Lung (tissue), 12 donors: ENCODE measurements around the gene IQGAP2. TPM values are rescaled to one million over a fixed set of nuclear protein-coding genes. Genes with fewer than 3 reads are reported as not detected.

Experiments used
- ATAC-seq: fragments of 200-7000 bp; cut with Tn5 transposase; one replicate; pipeline ENCODE4 v1.9.1; 2020; ENCODE audit warnings: moderate number of reproducible peaks; ENCODE audit not compliant: insufficient read depth, low FRiP score
- DNase-seq, 3 donors: peaks; one replicate each; pipeline ENCODE4 v3.0.0-alpha.2; 2013 to 2017
- H3K27ac ChIP-seq, 2 donors: one replicate each; pipeline ENCODE4 v1.5.1; 2013; ENCODE audit warnings: mild to moderate bottlenecking in 2 of 2, moderate library complexity in 2 of 2, control low read depth in 1 of 2, inconsistent platforms in 1 of 2, low read depth in 1 of 2, low read length in 1 of 2
- H3K27me3 ChIP-seq, 3 donors: one replicate each; pipeline ENCODE4 v1.5.1; 2013; ENCODE audit warnings: low read length in 2 of 3; ENCODE audit not compliant: control insufficient read depth in 3 of 3, insufficient read depth in 3 of 3
- H3K36me3 ChIP-seq, 4 donors: one replicate each; pipeline ENCODE4 v1.5.1; 2013; ENCODE audit warnings: low read length in 4 of 4, mild to moderate bottlenecking in 1 of 4, moderate library complexity in 1 of 4; ENCODE audit not compliant: control insufficient read depth in 4 of 4, insufficient read depth in 4 of 4
- H3K4me1 ChIP-seq, 5 donors: one replicate each; pipeline ENCODE4 v1.5.1; 2013; ENCODE audit warnings: low read length in 5 of 5, mild to moderate bottlenecking in 2 of 5, moderate library complexity in 1 of 5; ENCODE audit not compliant: control insufficient read depth in 5 of 5, insufficient read depth in 5 of 5
- H3K4me3 ChIP-seq: one replicate; pipeline ENCODE4 v1.5.1; 2013; ENCODE audit warnings: mild to moderate bottlenecking, control low read depth, moderate library complexity
- H3K9ac ChIP-seq, 2 donors: one replicate each; pipeline ENCODE4 v1.5.1; 2013; ENCODE audit warnings: low read length in 2 of 2, control low read depth in 1 of 2; ENCODE audit not compliant: insufficient read depth in 1 of 2
- H3K9me3 ChIP-seq, 4 donors: one replicate each; pipeline ENCODE4 v1.5.1; 2013; ENCODE audit warnings: low read length in 3 of 4, mild to moderate bottlenecking in 1 of 4, moderate library complexity in 1 of 4; ENCODE audit not compliant: control insufficient read depth in 4 of 4, insufficient read depth in 3 of 4
- WGBS, 2 donors: extraction: QIAGEN DNeasy Blood & Tissue Kit; methylation state at CpG; one replicate each; pipeline ENCODE4 v1.1.7; 2013; 5-methylcytosine and 5-hydroxymethylcytosine counted together
- polyA plus RNA-seq, 2 donors: library from polyadenylated mRNA; stranded (reverse); fragments of 200-250 nt; gene quantifications; one replicate each; pipeline ENCODE4 v1.2.1, GENCODE V29; 2013
- total RNA-seq, 2 donors: library from RNA; depleted of rRNA in 1 of 2; stranded (reverse); fragments of >200 nt in 1 of 2; gene quantifications; one replicate each; pipeline ENCODE4 v1.2.1, GENCODE V29; 2014 to 2021
- TF ChIP-seq, protein P1 (sequence below): IDR thresholded peaks from 2 replicates; pipeline ENCODE4 v1.5.1; 2012; ENCODE audit warnings: mild to moderate bottlenecking; ENCODE audit errors: control extremely low read depth, extremely low read depth
- donor health status: control.
- donor health status: control.
- donor health status: Bipolar disorder and iron deficiency.
- donor health status: healthy.
- donor health status: DM: yes; HTN: yes; CAD: no.

The IQGAP2 gene
- total and polyA plus RNA-seq, 4 donors: 6.0 to 33.6 (median 13.7) TPM

- H3K27me3 ChIP-seq: no peaks in the 10 kb centered on the region
- no peaks in the 10 kb centered on the region for H3K9me3 ChIP-seq
- DNase-seq (no peak), ATAC-seq (no peak)
- H3K36me3 ChIP-seq: no peaks in the 10 kb centered on the region
- TF ChIP-seq, protein P1, sequence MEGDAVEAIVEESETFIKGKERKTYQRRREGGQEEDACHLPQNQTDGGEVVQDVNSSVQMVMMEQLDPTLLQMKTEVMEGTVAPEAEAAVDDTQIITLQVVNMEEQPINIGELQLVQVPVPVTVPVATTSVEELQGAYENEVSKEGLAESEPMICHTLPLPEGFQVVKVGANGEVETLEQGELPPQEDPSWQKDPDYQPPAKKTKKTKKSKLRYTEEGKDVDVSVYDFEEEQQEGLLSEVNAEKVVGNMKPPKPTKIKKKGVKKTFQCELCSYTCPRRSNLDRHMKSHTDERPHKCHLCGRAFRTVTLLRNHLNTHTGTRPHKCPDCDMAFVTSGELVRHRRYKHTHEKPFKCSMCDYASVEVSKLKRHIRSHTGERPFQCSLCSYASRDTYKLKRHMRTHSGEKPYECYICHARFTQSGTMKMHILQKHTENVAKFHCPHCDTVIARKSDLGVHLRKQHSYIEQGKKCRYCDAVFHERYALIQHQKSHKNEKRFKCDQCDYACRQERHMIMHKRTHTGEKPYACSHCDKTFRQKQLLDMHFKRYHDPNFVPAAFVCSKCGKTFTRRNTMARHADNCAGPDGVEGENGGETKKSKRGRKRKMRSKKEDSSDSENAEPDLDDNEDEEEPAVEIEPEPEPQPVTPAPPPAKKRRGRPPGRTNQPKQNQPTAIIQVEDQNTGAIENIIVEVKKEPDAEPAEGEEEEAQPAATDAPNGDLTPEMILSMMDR: no peak
- 65 to 75% methylated on average over 7 of the region's 7 CpGs for WGBS, 2 donors
- H3K27ac ChIP-seq: no peak overlapping the region
- no peak overlapping the region for H3K4me3 ChIP-seq
- H3K4me1 ChIP-seq: peaks cover 0 to 12% (median 0%) of the 10 kb centered on the region in 5 donors
- no peak overlapping the region for H3K9ac ChIP-seq
Observed at GRCh38 chr5:76462097-76462667, 59.1 kb downstream of the IQGAP2 start.

DNA sequence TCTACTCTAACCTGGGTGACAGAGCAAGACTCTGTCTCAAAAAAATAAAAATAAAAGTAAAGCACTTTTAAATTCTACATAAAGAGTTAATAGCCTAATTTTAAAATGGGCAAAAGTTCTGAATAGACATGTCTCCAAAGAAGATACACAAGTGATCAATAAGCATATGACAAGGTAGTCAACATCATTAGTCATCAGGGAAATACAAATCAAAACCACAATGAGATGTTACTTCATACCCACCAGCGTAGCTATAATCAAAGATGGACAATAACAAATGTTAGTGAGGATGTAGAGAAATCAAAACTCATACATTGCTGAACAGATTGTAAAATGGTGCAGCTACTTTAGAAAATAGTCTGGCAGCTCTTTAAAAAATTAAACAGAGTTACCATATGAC lies 64.1 kb downstream of the IQGAP2 start:
- Histone ChIP-seq H3K27me3 (no peaks in the 10 kb centered on the region), H3K36me3 (peaks cover 0 to 2% (median 0%) of the 10 kb centered on the region in 4 donors), H3K9me3 (no peaks in the 10 kb centered on the region), H3K4me3 (no peak overlapping the region), H3K27ac (no peak overlapping the region), H3K4me1 (no peaks in the 10 kb centered on the region), H3K9ac (no peak overlapping the region)
- DNase-seq (no peak), ATAC-seq (no peak)
- TF ChIP-seq, protein P1: no peak
- WGBS, 2 donors: 68 to 81% methylated on average over 1 of the region's 1 CpG

DNA sequence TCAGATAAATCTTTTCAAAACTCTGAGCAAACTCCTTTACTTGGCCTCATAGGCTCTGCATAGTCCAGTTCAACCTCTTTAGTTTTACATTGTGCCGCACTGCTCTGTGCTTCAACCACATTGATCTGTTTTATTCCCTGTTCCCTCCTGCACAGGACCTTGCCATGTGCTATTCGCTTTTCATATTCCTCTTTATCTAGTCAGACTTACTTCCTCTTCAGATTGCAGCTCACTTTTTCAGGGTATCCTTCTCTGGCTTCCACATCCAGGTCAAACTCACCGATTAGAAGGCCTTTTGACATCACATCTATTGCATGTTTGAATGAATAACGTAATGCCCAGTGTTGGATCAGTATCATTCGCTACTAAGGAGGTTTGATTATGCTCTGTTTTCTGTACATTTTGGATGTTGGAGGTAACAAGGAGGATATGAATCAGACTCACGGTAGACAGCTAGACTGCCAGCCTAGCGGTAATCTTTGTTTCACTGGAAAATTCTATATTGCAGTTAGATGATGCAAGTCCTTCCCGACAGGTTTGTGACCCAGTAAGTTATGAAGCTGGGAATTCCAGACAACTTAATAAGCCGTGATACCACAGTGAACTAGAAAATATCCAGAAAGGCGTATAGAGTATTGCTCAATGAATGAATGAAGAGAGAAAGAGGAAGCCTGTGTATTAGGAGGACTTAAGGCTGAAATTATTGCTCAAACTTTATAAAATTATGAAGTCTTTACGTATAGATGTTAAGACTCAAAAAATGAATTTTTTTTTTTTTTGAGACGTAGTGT lies 65.7 kb downstream of the IQGAP2 start:
- no peaks in the 10 kb centered on the region for H3K9me3 ChIP-seq
- TF ChIP-seq, protein P1: no peak
- no peak overlapping the region for H3K9ac ChIP-seq
- H3K36me3 ChIP-seq: peaks cover 0 to 2% (median 0%) of the 10 kb centered on the region in 4 donors
- no peak overlapping the region for H3K27ac ChIP-seq
- no peak overlapping the region for H3K4me3 ChIP-seq
- H3K4me1 ChIP-seq: no peaks in the 10 kb centered on the region
- DNase-seq (no peak), ATAC-seq (no peak)
- no peaks in the 10 kb centered on the region for H3K27me3 ChIP-seq
- WGBS, 2 donors: 50 to 79% methylated on average over 12 of the region's 12 CpGs
